ENCODE results near the gene DNAJC11.
"Not testable (repeated sequence)": the region's sequence is repeated elsewhere in the genome, so short reads cannot be mapped to it uniquely, and the experiment has no call there.

DNAJC11 gene

DNA sequence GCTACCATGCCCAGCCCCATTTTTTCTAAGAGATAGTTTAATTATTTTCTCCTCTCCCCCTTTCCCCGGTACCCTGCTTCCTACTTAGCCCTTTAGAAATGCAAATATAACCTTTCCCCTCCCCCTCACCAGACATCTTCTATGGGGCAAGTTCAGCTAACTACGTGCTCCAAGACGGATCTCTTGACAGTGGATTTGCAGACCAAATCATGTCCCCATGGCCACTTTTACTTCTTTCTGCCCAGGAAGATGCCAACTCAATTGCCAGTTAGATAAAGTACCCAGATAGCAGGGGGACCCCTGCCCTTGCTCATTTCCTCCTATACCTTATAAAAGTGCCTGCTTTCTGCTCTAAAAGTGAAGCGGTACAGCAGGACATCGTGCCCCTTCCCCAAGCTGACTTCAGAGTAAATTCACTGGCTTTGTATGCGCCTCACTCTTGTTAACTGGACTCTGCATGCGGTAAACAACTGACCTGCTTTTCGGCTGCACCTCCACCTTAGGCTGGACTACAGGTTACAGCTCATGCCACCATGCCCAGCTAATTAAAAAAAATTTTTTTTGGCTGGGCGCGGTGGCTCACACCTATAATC, 7.4 kb downstream of the DNAJC11 start:
- DNase-seq (ENCODE audit: low spot score): no peak

DNA sequence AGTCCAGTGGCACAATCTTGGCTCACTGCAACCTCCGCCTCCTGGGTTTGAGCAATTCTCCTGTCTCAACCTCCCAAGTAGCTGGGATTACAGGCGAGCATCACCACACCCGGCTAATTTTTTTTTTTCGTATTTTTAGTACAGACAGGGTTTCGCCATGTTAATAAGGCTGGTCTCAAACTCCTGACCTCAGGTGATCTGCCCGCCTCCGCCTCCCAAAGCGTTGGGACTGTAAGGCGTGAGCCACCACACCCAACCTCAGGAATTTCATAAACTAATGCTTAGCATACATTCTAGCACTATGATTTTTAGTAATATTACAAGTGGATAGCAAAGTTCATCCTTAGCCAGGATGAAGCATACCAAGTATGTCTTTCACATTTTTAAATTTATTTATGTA, 8.7 kb downstream of the DNAJC11 start:
- DNase-seq (ENCODE audit: low spot score): no peak

DNA sequence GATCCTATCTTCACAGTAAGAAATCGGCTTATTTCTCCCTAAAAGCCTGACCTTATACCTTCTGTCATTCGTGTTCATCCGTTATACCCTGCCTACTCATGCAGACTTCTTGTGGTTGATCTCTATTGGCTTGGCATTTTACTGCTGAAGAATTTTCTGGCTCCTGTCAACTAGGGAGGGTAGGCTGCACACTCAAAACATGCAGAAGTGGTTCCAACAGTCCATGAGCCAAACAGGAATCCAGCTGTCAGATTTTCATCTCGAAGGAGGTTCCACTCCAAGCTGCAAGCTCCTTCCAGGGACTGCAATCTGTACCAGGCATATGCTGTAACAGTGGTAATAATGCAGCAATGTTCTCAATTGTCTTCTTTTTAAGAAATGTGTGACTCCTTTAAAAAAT, 10.1 kb downstream of the DNAJC11 start:
- DNase-seq (ENCODE audit: low spot score): no peak

DNA sequence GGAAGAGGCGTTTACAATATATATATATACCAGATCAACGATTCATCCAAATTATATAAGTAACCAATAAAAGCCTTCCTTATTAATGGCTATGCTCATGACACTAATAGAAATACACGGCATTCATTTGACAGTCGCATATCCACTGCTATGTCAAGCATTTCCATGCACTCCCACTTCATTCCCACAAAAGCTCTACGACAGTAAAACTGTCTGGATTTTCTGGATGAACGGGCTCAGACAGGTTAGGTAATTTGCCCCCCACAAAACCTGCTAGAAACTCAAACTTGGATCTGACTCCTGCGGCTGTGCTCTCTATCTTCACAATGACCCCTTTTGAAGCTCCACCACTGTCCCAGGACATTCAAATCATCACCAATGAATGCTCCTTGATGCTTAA, 11.4 kb downstream of the DNAJC11 start:
- no peak for DNase-seq (ENCODE audit: low spot score)

DNA sequence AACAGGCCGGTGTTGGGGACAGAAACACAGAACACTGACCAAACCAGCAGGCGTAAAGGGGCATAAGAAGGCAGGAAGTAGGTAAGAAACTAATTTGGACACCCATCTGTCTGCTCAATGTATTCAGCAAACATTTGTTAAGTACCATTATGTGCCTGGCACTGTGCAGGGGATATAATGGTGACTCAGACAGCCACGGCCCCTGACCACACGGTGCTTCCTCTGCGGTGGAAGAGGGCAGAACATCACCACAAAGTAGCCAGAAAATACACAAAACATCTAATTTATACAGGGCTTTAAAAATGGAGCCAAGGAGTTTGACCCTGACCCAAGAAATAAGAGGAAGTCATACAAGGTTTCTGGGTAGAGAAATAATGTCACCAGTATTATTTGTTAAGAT, 12.9 kb downstream of the DNAJC11 start:
- no peak for DNase-seq (ENCODE audit: low spot score)

DNA sequence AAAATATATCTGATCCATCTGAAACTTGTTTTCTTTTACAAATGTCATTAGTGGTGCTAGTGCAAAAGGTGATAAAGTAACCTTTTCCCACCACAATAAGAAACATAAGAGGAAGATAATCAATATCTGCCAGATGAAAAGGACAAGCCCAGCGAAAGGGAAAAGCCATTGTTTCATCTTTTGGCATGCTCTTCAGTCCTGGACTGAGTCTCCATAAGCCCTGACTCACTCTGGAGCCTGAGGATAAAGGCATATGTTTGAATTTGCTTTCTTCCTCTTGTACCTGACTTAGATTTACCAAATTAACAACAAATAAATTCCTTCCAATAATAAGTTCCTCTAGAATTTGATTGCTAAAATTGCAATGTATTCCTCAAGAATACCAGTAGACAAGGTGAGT, 13.6 kb downstream of the DNAJC11 start:
- no peak for DNase-seq (ENCODE audit: low spot score)

DNA sequence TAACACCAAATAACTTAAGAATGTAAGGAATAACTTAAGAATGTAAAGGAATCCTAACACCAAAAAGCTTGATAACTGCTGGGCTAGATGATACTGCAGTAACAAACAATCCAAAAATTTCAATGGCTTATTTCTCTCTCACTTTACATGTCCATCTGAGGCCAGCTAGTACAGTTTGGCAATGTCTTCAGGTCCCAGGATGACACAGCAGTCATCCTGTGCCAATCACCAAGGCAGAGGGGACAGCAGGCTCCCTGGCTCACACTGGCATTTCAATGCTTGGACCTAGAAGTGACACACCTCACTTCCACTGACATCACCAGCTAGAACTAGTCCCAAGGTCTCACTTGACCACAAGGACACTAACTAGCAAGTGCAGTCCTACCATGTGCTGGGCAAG, 15.3 kb downstream of the DNAJC11 start:
- DNase-seq (ENCODE audit: low spot score): no peak

DNA sequence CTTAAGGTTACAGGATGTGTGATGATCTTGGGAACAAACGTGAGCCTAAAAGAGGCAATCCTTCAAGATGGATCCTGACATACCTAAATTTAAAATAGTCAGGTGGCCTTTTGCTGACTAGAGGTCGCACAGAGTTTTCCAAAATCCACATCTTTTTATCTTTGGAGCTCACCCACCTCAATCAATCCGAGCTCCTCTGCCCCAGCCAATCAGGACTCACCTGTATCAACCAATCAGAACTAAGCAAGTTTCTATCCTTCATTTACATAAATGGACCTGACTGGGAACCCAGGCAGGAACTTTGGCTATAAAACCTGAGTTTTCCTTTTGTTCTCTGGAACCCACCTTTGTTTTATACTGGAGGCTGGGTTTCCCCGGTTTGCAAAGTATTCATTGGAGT, 16.2 kb downstream of the DNAJC11 start:
- no peak for DNase-seq (ENCODE audit: low spot score)

DNA sequence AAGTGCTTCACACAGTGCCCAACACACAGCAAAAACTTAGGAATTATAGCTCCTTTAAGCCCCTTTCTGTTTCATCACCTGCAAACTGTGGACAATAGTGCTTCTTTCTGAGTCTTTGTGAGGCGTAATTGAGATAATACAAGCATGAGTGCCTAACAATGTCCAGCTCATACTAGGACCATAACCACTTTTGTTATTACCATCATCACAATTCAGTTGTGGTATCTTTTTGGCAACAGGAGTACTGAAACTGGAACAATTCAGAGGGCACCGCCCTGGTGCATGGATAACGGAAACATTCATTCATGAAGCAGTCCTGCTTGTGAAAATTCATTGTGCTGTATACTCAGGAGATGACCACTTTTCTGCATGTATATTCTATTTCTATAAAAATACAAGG, 18.2 kb downstream of the DNAJC11 start:
- DNase-seq (ENCODE audit: low spot score): no peak

DNA sequence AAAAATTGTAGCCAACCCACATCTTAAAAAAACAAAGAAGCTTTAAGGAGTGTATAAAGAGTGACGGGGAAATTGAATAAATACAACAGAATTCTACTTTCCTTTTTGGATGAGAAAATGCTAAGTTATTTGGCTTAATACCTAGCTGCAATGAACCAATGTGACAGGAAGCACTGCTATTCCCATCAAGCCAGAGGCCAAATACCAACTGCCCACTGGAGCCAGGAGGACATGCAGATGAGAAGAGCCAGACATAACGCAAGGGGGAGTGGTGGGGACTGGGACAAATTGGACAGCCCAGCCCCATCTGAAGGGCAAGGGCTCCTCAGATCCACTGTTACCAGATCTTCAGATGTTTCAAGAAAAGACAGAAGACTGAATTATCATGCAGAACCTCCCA, 25.7 kb downstream of the DNAJC11 start:
- no peak for DNase-seq (ENCODE audit: low spot score)

DNA sequence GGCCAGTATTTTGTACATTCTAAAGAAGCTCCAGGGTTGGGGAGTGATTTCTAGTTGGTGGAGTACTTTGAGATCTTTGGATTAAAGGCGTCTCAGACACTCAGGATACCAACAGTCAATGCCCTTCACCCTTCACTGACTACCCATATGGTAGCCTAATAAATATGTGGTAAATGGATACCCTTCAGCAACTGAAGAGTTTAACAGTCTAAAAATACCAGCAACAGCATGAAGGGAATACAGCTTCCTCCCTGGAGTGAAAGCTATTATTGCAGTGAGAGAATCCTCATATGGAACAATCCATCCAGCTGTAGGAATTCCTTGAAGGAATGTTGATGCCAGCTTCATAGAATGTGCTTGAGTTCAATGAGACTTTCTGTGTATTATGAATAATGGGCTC, 26.8 kb downstream of the DNAJC11 start:
- no peak for DNase-seq (ENCODE audit: low spot score)

DNA sequence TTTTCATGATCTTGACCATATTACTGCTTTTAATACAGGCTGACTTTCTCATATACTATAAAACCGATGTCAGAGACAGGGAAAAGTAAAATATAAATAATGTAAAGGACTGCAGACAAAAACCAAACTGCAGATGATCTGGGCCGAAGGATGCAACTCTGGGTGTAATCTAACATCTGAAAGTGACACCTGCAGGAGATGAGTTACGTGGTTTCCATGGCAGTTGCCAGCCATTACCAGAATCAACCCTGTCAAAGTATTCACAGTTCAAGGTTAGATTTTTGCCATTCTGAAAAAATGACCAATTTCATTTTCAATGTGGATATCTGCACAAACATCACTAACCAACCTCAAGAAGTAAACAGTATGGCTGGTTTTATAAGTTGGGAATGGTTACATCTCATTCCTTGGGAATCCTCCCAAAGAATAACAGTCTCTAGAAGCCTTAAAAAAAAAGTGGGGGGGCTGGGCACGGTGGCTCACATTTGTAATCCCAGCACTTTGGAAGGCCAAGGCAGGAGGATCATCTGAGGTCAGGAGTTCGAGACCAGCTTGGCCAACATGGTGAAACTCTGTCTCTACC, 27.7 kb downstream of the DNAJC11 start:
- DNase-seq (ENCODE audit: low spot score): no peak

DNA sequence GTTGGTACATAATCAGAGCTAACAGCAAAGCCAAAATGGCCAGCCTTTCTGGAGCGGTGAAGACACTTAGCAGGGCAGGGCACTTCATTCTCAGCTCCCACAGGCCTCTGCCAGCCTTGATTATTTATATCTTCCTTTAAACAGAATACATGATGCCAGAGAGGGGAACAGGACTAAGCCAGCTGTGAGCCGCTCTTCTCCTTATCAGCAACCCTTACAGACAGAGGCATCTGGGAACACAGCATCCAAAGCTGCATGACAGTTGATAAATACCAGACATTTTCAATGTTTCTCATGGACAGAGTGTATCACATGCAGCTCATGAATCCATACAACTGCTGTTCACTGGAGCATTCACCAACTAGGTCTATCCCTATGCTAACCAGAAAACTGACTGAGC, 29.1 kb downstream of the DNAJC11 start:
- no peak for DNase-seq (ENCODE audit: low spot score)

DNA sequence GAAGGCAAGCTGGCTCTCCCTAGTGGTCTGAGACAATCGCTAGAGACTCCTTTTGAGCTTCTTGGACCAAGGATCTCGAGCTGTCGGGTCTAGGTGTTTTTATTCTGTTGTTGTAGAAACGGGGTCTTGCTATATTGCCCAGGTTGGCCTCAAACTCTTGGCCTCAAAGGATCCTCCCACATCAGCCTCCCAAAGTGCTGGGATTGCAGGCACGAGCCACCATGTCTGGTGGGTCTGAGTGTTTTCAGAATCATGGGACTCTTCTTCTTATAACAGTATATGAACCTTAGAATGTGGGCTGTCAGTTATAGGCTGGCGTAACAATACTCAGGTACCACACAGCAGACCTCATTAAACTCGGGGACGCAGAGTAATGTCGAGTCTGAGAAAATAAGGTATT, 33.1 kb downstream of the DNAJC11 start:
- no peak for DNase-seq (ENCODE audit: low spot score)

DNA sequence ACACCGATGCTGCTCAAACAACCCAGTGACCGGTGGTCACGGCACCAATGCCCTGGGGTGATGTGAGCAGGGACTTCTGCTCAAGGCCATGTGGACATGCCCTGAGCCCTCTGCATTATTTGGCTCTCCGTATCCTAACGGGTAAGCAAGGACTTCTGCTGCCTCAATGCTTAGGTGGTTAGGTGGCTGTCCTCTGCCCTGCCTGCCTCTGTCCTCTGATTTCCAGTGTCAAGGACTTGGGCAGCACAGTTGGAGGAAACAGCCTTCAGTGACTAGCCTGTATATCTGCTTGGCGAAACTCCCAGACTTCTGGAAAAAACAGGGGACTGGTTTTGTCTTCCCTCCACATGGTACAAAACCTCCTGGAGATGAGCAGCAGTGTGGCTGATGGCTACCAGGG, 34.5 kb downstream of the DNAJC11 start:
- no peak for DNase-seq (ENCODE audit: low spot score)

DNA sequence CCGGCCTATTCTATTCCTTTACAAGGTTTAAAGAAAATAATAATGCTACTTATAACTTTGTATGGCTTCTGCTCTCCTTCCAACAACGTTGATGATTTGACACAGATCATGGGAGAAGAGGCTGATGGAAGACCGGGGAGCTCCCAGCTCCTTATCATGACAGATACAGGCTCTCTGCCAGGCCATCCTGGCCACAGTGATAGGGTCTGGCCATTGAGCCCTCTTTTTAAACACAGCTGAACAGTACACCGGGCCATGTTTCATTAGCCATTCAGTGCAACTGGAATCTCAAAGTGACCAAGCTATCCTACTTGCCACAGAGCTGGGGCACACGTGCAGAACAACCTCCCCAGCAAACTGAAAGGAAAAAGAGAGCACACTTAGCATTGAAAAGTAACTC, 34.9 kb downstream of the DNAJC11 start:
- DNase-seq (ENCODE audit: low spot score): no peak

DNA sequence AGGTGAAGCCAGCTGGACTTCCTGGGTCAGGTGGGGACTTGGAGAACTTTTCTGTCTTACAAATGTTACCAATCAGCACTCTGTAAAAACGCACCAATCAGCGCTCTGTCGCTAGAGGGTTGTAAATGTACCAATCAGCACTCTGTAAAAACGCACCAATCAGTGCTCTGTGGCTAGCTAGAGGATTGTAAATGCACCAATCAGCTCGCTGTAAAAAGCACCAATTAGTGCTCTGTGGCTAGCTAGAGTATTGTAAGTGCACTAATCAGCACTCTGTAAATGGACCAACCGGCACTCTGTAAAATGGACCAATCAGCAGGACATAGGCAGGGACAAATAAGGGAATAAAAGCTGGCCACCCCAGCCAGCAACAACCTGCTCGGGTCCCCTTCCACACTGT, 39.1 kb downstream of the DNAJC11 start:
- DNase-seq (ENCODE audit: low spot score): not testable (repeated sequence)

DNA sequence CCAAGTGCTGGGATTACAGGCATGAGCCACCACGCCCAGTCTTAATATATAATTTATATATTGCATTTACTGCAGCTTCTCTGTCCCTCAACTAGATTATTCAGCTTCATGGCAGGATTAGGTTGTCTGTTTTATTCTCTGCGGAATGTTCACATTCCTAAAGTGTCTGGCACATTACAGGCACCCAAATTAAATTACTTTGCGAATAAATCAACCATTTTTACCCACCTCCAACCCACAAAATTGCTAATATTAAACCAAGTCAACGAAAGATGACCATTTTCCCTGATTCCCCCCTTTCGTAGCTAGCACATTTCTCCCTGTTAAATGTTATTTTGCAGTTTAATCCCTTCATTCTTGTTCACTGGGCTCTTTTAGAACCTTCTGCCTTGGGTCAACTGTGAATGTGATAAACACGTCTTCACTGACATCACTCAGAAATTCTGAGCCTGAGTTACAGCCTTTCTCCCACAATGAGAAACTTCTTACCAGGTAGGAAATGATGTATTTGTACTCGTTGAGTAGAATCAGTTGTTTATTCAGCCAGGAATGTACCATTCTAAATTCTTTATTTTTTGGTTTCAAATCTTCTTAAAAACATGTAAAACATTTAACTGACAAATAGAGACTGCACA, 41.1 kb downstream of the DNAJC11 start:
- no peak for DNase-seq (ENCODE audit: low spot score)

DNA sequence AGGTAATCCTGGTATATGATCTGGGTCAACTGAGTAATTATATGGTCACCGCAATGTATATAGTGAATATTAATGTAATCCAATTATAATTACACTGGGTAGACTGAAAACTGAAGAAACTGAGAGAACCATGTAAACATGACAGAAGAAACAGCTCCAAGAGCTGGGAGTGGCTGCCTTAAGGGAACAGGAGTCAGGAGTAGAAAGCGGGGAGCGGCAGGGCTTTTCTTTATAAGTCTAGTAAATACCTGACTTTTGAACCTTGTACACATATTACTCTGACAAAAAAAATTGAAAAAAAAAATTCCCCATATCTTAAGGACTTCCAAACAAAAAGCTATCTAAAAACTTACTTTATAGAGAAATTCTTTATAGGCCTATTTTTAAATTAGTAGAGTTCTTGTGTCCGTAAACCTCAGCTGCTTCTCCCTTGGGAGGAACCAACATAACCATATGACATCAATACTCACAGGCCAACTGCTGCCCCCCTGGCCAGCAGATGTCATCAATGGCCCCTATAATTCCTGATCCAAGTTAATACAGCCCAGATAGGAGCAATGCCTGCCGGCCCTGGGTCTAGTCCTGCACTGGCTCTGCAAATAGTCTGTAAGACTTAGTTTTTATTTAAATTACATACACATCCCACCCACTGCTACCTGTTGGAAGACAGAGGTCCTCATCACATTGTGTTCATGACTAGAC, 43.1 kb downstream of the DNAJC11 start:
- DNase-seq (ENCODE audit: low spot score): no peak

DNA sequence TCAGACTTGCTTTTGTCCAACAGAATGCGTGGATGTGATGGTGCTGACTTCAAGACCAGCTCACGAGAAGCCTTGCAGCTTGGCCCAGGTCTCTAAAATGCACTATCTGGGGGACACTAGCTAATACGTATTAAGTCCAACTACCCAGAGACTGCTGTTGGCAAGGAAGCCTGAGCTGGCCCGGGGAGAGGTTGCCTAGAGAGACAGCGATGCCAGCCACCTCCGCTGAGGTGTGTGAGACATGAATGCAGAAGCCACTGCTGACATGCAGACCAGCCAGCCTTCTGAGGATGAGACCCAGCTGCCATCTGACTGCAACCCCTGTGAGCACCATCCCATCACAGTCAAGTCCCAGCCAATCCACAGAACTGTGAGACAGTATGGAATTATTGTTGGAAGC, 44.5 kb downstream of the DNAJC11 start:
- DNase-seq (ENCODE audit: low spot score): no peak

DNA sequence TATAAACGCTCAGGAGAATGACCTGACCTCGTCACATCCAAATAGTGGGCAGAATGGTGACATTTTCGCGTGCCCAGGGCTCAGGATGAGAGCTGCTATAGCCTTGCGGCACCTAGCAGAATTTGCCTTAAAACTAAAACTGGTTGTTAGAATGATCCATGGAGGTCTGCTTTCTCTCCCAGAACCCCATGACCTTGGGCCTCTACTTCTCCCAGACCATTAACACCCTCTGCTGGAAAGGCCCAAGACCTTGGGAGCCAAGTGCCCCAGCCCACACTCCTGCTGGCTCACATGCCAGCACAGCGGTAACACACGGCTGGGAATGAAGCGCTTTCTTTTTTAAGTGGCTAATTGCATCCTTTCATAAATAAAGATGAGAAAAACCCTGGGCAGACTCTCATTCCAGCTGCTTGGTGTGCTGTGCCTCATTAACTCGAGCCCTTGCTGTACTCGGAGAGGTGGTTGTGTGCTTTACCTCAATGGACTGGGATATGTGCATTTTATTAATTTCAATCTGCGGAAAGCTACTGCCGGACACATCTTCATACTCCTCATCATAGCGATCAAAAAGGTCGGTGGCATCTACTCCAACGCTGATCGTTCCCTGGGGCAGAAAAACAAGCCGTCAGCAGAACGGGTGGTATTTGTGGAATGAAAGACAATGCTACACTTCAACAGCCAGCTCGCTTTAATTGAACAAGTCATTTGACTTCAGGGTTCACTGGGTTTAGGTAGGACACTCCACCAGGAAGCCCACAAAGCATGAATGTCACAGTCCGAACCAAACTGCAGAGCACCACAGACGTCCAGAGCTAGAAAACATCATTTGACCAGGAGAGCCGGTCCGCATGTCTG, 48.0 kb downstream of the DNAJC11 start:
- DNase-seq (ENCODE audit: low spot score): no peak

DNA sequence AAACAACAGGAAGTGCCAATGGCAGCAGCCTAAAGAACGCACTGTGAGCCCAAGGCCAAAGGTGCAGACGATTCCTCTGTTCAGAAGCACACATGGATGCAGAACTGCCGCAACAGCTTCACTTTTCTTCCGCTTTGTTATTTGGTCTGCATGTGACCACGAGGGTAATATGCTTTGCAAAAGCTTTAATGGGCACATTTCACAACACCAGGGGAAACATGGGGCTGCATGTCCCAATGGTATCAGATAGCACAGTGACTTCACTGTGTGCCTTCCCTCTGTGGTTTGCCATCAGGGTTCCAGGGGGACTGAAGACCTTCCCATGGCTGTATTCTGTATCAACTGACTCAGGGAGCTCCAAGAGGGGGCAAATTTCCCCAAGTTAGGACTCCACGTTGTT, 48.6 kb downstream of the DNAJC11 start:
- DNase-seq (ENCODE audit: low spot score): no peak

DNA sequence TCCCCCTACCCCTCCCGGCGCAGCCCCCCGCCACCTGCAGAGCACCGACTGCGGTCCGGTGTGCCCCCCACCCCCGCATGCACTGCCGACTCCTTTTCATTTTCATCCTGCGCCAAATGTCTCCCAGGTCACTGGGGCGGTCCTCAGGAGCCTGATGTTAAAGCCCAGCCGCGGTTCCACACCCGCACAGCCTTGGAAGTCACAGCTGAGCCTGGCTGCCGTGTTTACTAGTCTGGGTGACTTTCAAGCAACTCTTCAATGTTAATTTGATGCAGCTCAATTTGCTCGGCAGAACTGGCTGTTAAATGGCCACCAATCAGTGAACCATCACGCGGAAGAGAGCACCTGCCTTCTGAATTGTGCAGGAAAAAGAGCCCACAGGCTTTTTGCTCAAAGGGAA, 49.7 kb downstream of the DNAJC11 start:
- no peak for DNase-seq (ENCODE audit: low spot score)

All from CD4-positive, alpha-beta T cell treated with Interleukin-2 at 100 ng/mL for 4 hours (primary cell).